Sigmoid colon (tissue), 4 donors: Measurements from ENCODE around the gene KCNS3.

Source experiments
- POLR2AphosphoS5 ChIP-seq, 4 donors: sonication (generic); formaldehyde crosslinking; IDR thresholded peaks; one replicate each; pipeline ENCODE4 v1.6.1; 2017; ENCODE audit warnings: antibody characterized with exemption in 4 of 4
- TF ChIP-seq, protein P1 (sequence below), 4 experiments: fragments of 450-650 bp in 3 of 4; fragments of 200-600 bp in 1 of 4; IDR thresholded peaks; one replicate each; pipeline ENCODE4 v1.5.1; 2016 to 2019; ENCODE audit warnings: antibody characterized with exemption in 4 of 4, mild to moderate bottlenecking in 3 of 4, moderate library complexity in 2 of 4

DNA sequence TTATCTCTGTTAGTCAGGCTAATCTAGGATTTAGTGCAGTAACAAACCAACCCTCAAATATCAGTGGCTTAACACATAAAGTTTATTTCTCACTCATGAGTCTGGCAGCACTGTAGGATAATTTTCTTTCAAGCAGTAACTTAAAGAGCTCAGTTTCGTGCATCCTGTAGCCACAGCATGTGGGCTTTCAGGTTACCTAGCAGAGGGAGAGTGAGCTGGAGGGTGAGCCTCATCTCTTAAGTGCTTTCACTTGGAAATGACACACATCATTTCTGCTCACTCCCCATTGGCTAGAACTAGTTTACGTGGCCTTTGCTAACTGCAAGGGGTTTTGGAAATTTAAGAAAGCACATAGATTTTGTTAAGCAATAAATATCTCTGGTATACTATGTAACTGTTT is 96.9 kb downstream of the KCNS3 start:
- TF ChIP-seq POLR2AphosphoS5 (IDR thresholded peaks at IDR 0.05) = no peak
- TF ChIP-seq, protein P1, sequence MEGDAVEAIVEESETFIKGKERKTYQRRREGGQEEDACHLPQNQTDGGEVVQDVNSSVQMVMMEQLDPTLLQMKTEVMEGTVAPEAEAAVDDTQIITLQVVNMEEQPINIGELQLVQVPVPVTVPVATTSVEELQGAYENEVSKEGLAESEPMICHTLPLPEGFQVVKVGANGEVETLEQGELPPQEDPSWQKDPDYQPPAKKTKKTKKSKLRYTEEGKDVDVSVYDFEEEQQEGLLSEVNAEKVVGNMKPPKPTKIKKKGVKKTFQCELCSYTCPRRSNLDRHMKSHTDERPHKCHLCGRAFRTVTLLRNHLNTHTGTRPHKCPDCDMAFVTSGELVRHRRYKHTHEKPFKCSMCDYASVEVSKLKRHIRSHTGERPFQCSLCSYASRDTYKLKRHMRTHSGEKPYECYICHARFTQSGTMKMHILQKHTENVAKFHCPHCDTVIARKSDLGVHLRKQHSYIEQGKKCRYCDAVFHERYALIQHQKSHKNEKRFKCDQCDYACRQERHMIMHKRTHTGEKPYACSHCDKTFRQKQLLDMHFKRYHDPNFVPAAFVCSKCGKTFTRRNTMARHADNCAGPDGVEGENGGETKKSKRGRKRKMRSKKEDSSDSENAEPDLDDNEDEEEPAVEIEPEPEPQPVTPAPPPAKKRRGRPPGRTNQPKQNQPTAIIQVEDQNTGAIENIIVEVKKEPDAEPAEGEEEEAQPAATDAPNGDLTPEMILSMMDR (IDR thresholded peaks at IDR 0.05) = no peak
